OCI-LY1 (cell line): ENCODE measurements around the gene TENM4.

Experiments used
- H2AFZ ChIP-seq: fragments of 200-600 bp; sonication (generic), shearing (Covaris generic); 2 replicates; pipeline ENCODE4 v1.6.0; 2014; ENCODE audit warnings: antibody characterized with exemption, mild to moderate bottlenecking, low read length
- H3F3A ChIP-seq: fragments of 200-600 bp; sonication (generic), shearing (Covaris generic); 2 replicates; pipeline ENCODE4 v1.6.0; 2014; ENCODE audit warnings: mild to moderate bottlenecking, antibody characterized with exemption, low read length, moderate library complexity; ENCODE audit not compliant: insufficient read depth
- H3K27ac ChIP-seq: fragments of 200-600 bp; sonication (generic); 2 replicates; pipeline ENCODE4 v1.5.1; 2014; ENCODE audit warnings: low read length, mixed run types, mild to moderate bottlenecking, low read depth; ENCODE audit not compliant: poor library complexity, severe bottlenecking
- H3K27me3 ChIP-seq: fragments of 200-600 bp; sonication (generic); 2 replicates; pipeline ENCODE4 v1.6.0; 2014; ENCODE audit warnings: antibody characterized with exemption, mild to moderate bottlenecking, low read length, moderate library complexity; ENCODE audit not compliant: insufficient read depth
- H3K36me3 ChIP-seq: fragments of 200-600 bp; sonication (generic); 2 replicates; pipeline ENCODE4 v1.6.1; 2014; ENCODE audit warnings: mild to moderate bottlenecking, antibody characterized with exemption, low read length, moderate library complexity, mixed read lengths; ENCODE audit not compliant: insufficient read depth
- H3K4me1 ChIP-seq: fragments of 200-600 bp; sonication (generic); 2 replicates; pipeline ENCODE4 v1.5.1; 2014; ENCODE audit warnings: mild to moderate bottlenecking, low read length, moderate library complexity; ENCODE audit not compliant: insufficient read depth, severe bottlenecking
- H3K4me2 ChIP-seq: fragments of 200-600 bp; sonication (generic), shearing (Covaris generic); 2 replicates; pipeline ENCODE4 v1.6.1; 2014; ENCODE audit warnings: low read length
- H3K4me3 ChIP-seq: fragments of 200-600 bp; sonication (generic); 2 replicates; pipeline ENCODE4 v1.5.1; 2014; ENCODE audit warnings: low read length, low read depth, mild to moderate bottlenecking, mixed read lengths; ENCODE audit not compliant: poor library complexity, severe bottlenecking
- H3K79me2 ChIP-seq: fragments of 200-600 bp; shearing (Covaris generic); 2 replicates; pipeline ENCODE4 v1.6.1; 2016; ENCODE audit warnings: mixed run types, low read length, mixed read lengths; ENCODE audit not compliant: insufficient read depth
- H3K9ac ChIP-seq: fragments of 200-600 bp; sonication (generic), shearing (Covaris generic); 2 replicates; pipeline ENCODE4 v1.6.1; 2014; ENCODE audit warnings: mild to moderate bottlenecking, low read length, mixed read lengths
- H3K9me2 ChIP-seq: fragments of 200-600 bp; sonication (generic), shearing (Covaris generic); 2 replicates; pipeline ENCODE4 v1.6.1; 2014; ENCODE audit warnings: low read depth, mild to moderate bottlenecking, low read length, mixed read lengths
- H3K9me3 ChIP-seq: fragments of 200-600 bp; shearing (Covaris generic); 2 replicates; pipeline ENCODE4 v1.6.1; 2014; ENCODE audit warnings: low read length, mixed read lengths
- H4K20me1 ChIP-seq: fragments of 200-600 bp; sonication (generic), shearing (Covaris generic); 2 replicates; pipeline ENCODE4 v1.6.0; 2016; ENCODE audit warnings: mild to moderate bottlenecking, low read length; ENCODE audit not compliant: insufficient read depth
- CTCF ChIP-seq: fragments of 200-600 bp; sonication (generic), shearing (Covaris generic); IDR thresholded peaks from 2 replicates; pipeline ENCODE4 v1.5.1; 2017; ENCODE audit warnings: mild to moderate bottlenecking, antibody characterized with exemption, low read length, moderate library complexity, mixed read lengths
- EZH2 ChIP-seq: fragments of 200-600 bp; sonication (generic), shearing (Covaris generic); IDR thresholded peaks from 2 replicates; pipeline ENCODE4 v1.8.0; 2017; ENCODE audit warnings: borderline replicate concordance, mixed run types, mild to moderate bottlenecking, antibody characterized with exemption, low read length, moderate library complexity, mixed read lengths

The TENM4 gene

DNA sequence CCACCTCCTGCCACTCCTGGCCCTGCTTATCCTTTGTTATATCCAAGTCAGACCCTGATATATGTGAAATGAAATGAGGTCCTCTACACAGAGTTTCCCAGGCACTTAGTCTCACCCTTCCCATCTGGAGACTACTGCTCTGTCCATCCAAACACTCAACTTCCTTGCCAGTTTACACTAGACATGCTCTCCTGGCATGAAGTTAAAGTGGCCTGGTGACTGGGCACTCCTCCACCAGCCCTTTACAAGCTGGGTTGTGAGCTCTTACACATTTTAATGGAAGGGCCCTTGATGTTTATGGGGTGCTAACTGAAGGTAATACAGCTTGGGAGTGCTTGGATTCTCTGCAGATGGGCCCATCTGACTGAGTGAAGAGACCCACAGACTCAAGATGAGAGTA, 650.0 kb downstream of the TENM4 start:
- Histone ChIP-seq H3K79me2 (no peaks in the 10 kb centered on the region), H3K9me2 (no peaks in the 10 kb centered on the region), H4K20me1 (no peaks in the 10 kb centered on the region), H3K36me3 (no peaks in the 10 kb centered on the region), H3K27me3 (no peaks in the 10 kb centered on the region; the same call in 1 of the 2 replicates), H2AFZ (no peak overlapping the region), H3K9me3 (no peaks in the 10 kb centered on the region), H3F3A (no peaks in the 10 kb centered on the region), H3K4me1 (no peaks in the 10 kb centered on the region), H3K27ac (no peak overlapping the region), H3K4me2 (no peak overlapping the region), H3K9ac (no peak overlapping the region), H3K4me3 (no peak overlapping the region)
- no peak for TF ChIP-seq EZH2
- TF ChIP-seq CTCF = no peak

- TF ChIP-seq CTCF (no peak), EZH2 (no peak)
These were observed 651.5 kb downstream of the TENM4 start for GRCh38 chr11:78789375-78789774.

DNA sequence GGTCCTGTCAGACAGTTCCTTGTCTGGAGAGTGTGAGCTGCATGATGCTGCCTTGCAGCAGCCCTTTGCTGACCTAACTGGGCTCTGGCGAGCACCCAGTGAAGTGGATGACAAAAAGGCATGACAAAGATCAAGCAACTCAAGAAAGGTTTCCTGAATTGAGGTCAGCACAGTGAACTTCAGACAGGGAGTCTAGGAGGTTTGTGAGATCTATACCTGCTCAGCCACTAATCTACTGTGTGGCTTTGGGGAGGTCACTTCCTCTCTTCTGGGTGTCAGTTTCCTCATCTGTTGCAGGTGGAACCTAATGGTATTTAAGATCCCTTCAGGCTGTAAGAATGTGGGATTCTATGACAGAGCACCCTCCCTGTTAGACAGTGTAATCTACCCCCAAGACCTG, 652.3 kb downstream of the TENM4 start:
- no peaks in the 10 kb centered on the region for H4K20me1 ChIP-seq
- no peak overlapping the region for H2AFZ ChIP-seq
- no peak overlapping the region for H3K9ac ChIP-seq
- no peak overlapping the region for H3K4me2 ChIP-seq
- no peak overlapping the region for H3K27ac ChIP-seq
- H3K4me3 ChIP-seq = no peak overlapping the region
- no peaks in the 10 kb centered on the region for H3K4me1 ChIP-seq
- H3K9me3 ChIP-seq = no peaks in the 10 kb centered on the region
- H3K79me2 ChIP-seq = no peaks in the 10 kb centered on the region
- no peaks in the 10 kb centered on the region for H3F3A ChIP-seq
- no peaks in the 10 kb centered on the region for H3K27me3 ChIP-seq
- no peaks in the 10 kb centered on the region for H3K9me2 ChIP-seq
- TF ChIP-seq EZH2 = no peak
- TF ChIP-seq CTCF = no peak
- H3K36me3 ChIP-seq = no peaks in the 10 kb centered on the region

More at GRCh38 chr11:78789375-78789774, 651.5 kb downstream of the TENM4 start:
- no peaks in the 10 kb centered on the region for H3K79me2 ChIP-seq
- H3K27me3 ChIP-seq = no peaks in the 10 kb centered on the region; the same call in 1 of the 2 replicates
- no peaks in the 10 kb centered on the region for H3K4me1 ChIP-seq
- H3F3A ChIP-seq = no peaks in the 10 kb centered on the region
- no peak overlapping the region for H2AFZ ChIP-seq
- no peaks in the 10 kb centered on the region for H4K20me1 ChIP-seq
- H3K9ac ChIP-seq = no peak overlapping the region
- H3K4me3 ChIP-seq = no peak overlapping the region
- H3K36me3 ChIP-seq = no peaks in the 10 kb centered on the region
- H3K4me2 ChIP-seq = no peak overlapping the region
- H3K9me2 ChIP-seq = no peaks in the 10 kb centered on the region
- no peaks in the 10 kb centered on the region for H3K9me3 ChIP-seq
- H3K27ac ChIP-seq = no peak overlapping the region
